ENCODE measurements around the gene BICRAL. TPM values are rescaled to one million over a fixed set of nuclear protein-coding genes. Genes with fewer than 3 reads are reported as not detected.

BICRAL gene
- total and polyA plus RNA-seq, 4 donors: 13.1 to 17.0 (median 13.9) TPM

DNA sequence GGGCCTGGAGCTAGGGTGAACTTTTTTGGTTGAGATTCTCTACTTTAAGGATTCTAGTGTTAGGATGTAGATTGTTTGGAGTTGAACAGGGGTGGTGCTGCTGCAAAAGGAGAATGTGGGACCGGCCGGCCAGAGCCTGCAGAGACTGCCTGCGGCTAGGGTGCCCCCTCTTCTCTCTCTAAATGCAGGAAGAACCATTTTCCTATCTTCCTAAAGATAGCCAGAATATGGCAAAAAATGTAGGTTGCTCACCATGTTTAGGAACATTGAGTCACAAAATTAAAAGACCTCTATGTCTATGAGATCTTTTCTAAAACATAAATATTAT is 39.5 kb downstream of the BICRAL start:
- no peaks in the 10 kb centered on the region for H3K9me3 ChIP-seq (ENCODE audit: control insufficient read depth, insufficient read depth, low read length)
- no peak overlapping the region for H3K27ac ChIP-seq (ENCODE audit: low read depth, low read length)

GRCh38 chr6:42821846-42822245 is 40.0 kb downstream of the BICRAL start:
- peaks cover 38% of the 10 kb centered on the region for H3K36me3 ChIP-seq (ENCODE audit: control insufficient read depth, insufficient read depth, low read length)
- no peaks in the 10 kb centered on the region for H3K9me3 ChIP-seq (ENCODE audit: control insufficient read depth, insufficient read depth, low read length)
- WGBS (ENCODE audit: insufficient coverage): no CpG with 5 or more reads among the region's 2 CpGs
- H3K4me1 ChIP-seq (ENCODE audit: control insufficient read depth, insufficient read depth, low read length): peaks cover 3% of the 10 kb centered on the region
- H3K4me3 ChIP-seq (ENCODE audit: low read depth, low read length): no peak overlapping the region
- DNase-seq (ENCODE audit: low read depth in 4 of 6, low spot score in 6 of 6): no peak
- H3K27me3 ChIP-seq (ENCODE audit: control insufficient read depth, insufficient read depth, low read length): no peaks in the 10 kb centered on the region
- no peak overlapping the region for H3K27ac ChIP-seq (ENCODE audit: low read depth, low read length)

More for the DNA sequence above, 39.5 kb downstream of the BICRAL start:
- 83% methylated on average over 1 of the region's 3 CpGs for WGBS (ENCODE audit: insufficient coverage)
- peaks cover 3% of the 10 kb centered on the region for H3K4me1 ChIP-seq (ENCODE audit: control insufficient read depth, insufficient read depth, low read length)
- H3K4me3 ChIP-seq (ENCODE audit: low read depth, low read length): no peak overlapping the region
- no peak for DNase-seq (ENCODE audit: low read depth in 4 of 6, low spot score in 6 of 6)
- H3K27me3 ChIP-seq (ENCODE audit: control insufficient read depth, insufficient read depth, low read length): no peaks in the 10 kb centered on the region
- H3K36me3 ChIP-seq (ENCODE audit: control insufficient read depth, insufficient read depth, low read length): peaks cover 34% of the 10 kb centered on the region

- no peak overlapping the region for H3K27ac ChIP-seq (ENCODE audit: low read depth, low read length)
Observed at GRCh38 chr6:42829561-42830092, 47.8 kb downstream of the BICRAL start.

GRCh38 chr6:42831237-42831636 is 49.4 kb downstream of the BICRAL start:
- 97% methylated on average over 2 of the region's 3 CpGs for WGBS (ENCODE audit: insufficient coverage)

More at GRCh38 chr6:42829561-42830092, 47.8 kb downstream of the BICRAL start:
- no peak for DNase-seq (ENCODE audit: low read depth in 4 of 6, low spot score in 6 of 6)
- H3K4me3 ChIP-seq (ENCODE audit: low read depth, low read length): no peak overlapping the region
- peaks cover 54% of the 10 kb centered on the region for H3K36me3 ChIP-seq (ENCODE audit: control insufficient read depth, insufficient read depth, low read length)
- H3K4me1 ChIP-seq (ENCODE audit: control insufficient read depth, insufficient read depth, low read length): no peaks in the 10 kb centered on the region
- no peaks in the 10 kb centered on the region for H3K9me3 ChIP-seq (ENCODE audit: control insufficient read depth, insufficient read depth, low read length)
- no peaks in the 10 kb centered on the region for H3K27me3 ChIP-seq (ENCODE audit: control insufficient read depth, insufficient read depth, low read length)
- 97% methylated on average over 7 of the region's 8 CpGs for WGBS (ENCODE audit: insufficient coverage)

DNA sequence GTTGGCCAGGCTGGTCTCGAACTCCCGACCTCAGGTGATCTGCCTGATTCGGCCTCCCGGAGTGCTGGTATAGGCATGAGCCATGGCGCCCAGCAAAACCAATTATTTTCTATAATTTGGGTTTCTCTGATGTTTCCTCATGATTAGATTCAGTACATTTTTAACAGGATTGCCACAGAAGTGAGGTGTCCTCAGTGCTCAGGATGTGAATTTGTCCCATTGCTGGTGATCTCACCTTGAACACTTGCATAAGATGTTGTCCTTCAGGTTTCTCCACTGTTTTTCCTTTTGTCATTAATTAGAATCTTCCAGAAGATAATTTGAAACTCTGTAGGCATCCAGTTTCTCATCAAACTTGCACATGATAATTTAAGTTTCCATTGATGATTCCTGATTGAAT is 52.2 kb downstream of the BICRAL start:
- Histone ChIP-seq H3K9me3 (ENCODE audit: control insufficient read depth, insufficient read depth, low read length) (no peaks in the 10 kb centered on the region), H3K4me1 (ENCODE audit: control insufficient read depth, insufficient read depth, low read length) (no peaks in the 10 kb centered on the region), H3K4me3 (ENCODE audit: low read depth, low read length) (no peak overlapping the region), H3K27me3 (ENCODE audit: control insufficient read depth, insufficient read depth, low read length) (no peaks in the 10 kb centered on the region), H3K36me3 (ENCODE audit: control insufficient read depth, insufficient read depth, low read length) (peaks cover 31% of the 10 kb centered on the region), H3K27ac (ENCODE audit: low read depth, low read length) (no peak overlapping the region)
- no CpG with 5 or more reads among the region's 5 CpGs for WGBS (ENCODE audit: insufficient coverage)
- no peak for DNase-seq (ENCODE audit: low read depth in 4 of 6, low spot score in 6 of 6)

More at GRCh38 chr6:42831237-42831636, 49.4 kb downstream of the BICRAL start:
- no peak for DNase-seq (ENCODE audit: low read depth in 4 of 6, low spot score in 6 of 6)
- Histone ChIP-seq H3K27ac (ENCODE audit: low read depth, low read length) (no peak overlapping the region), H3K4me3 (ENCODE audit: low read depth, low read length) (no peak overlapping the region), H3K9me3 (ENCODE audit: control insufficient read depth, insufficient read depth, low read length) (no peaks in the 10 kb centered on the region), H3K27me3 (ENCODE audit: control insufficient read depth, insufficient read depth, low read length) (no peaks in the 10 kb centered on the region), H3K36me3 (ENCODE audit: control insufficient read depth, insufficient read depth, low read length) (peaks cover 44% of the 10 kb centered on the region), H3K4me1 (ENCODE audit: control insufficient read depth, insufficient read depth, low read length) (no peaks in the 10 kb centered on the region)

- Histone ChIP-seq H3K36me3 (ENCODE audit: control insufficient read depth, insufficient read depth, low read length) (peaks cover 12% of the 10 kb centered on the region), H3K27ac (ENCODE audit: low read depth, low read length) (no peak overlapping the region), H3K4me3 (ENCODE audit: low read depth, low read length) (no peak overlapping the region), H3K4me1 (ENCODE audit: control insufficient read depth, insufficient read depth, low read length) (no peaks in the 10 kb centered on the region), H3K9me3 (ENCODE audit: control insufficient read depth, insufficient read depth, low read length) (no peaks in the 10 kb centered on the region), H3K27me3 (ENCODE audit: control insufficient read depth, insufficient read depth, low read length) (no peaks in the 10 kb centered on the region)
- DNase-seq (ENCODE audit: low read depth in 4 of 6, low spot score in 6 of 6): peak in 3 of 6 donors; percentile 12 to 90 (median 14)
- 57% methylated on average over 4 of the region's 6 CpGs for WGBS (ENCODE audit: insufficient coverage)
Observed at GRCh38 chr6:42841844-42842584, 60.2 kb downstream of the BICRAL start.

GRCh38 chr6:42845327-42845694 is 63.5 kb downstream of the BICRAL start:
- no peaks in the 10 kb centered on the region for H3K27me3 ChIP-seq (ENCODE audit: control insufficient read depth, insufficient read depth, low read length)
- no peak for DNase-seq (ENCODE audit: low read depth in 4 of 6, low spot score in 6 of 6)
- 94% methylated on average over 5 of the region's 6 CpGs for WGBS (ENCODE audit: insufficient coverage)

GRCh38 chr6:42846505-42846904 is 64.7 kb downstream of the BICRAL start:
- H3K4me3 ChIP-seq (ENCODE audit: low read depth, low read length): no peak overlapping the region
- no peak overlapping the region for H3K27ac ChIP-seq (ENCODE audit: low read depth, low read length)
- no peaks in the 10 kb centered on the region for H3K9me3 ChIP-seq (ENCODE audit: control insufficient read depth, insufficient read depth, low read length)
- H3K27me3 ChIP-seq (ENCODE audit: control insufficient read depth, insufficient read depth, low read length): no peaks in the 10 kb centered on the region
- peaks cover 12% of the 10 kb centered on the region for H3K36me3 ChIP-seq (ENCODE audit: control insufficient read depth, insufficient read depth, low read length)
- no peak for DNase-seq (ENCODE audit: low read depth in 4 of 6, low spot score in 6 of 6)
- WGBS (ENCODE audit: insufficient coverage): 70% methylated on average over 1 of the region's 2 CpGs
- no peaks in the 10 kb centered on the region for H3K4me1 ChIP-seq (ENCODE audit: control insufficient read depth, insufficient read depth, low read length)

More at GRCh38 chr6:42845327-42845694, 63.5 kb downstream of the BICRAL start:
- Histone ChIP-seq H3K9me3 (ENCODE audit: control insufficient read depth, insufficient read depth, low read length) (no peaks in the 10 kb centered on the region), H3K4me3 (ENCODE audit: low read depth, low read length) (no peak overlapping the region), H3K36me3 (ENCODE audit: control insufficient read depth, insufficient read depth, low read length) (peaks cover 12% of the 10 kb centered on the region), H3K27ac (ENCODE audit: low read depth, low read length) (no peak overlapping the region), H3K4me1 (ENCODE audit: control insufficient read depth, insufficient read depth, low read length) (no peaks in the 10 kb centered on the region)

DNA sequence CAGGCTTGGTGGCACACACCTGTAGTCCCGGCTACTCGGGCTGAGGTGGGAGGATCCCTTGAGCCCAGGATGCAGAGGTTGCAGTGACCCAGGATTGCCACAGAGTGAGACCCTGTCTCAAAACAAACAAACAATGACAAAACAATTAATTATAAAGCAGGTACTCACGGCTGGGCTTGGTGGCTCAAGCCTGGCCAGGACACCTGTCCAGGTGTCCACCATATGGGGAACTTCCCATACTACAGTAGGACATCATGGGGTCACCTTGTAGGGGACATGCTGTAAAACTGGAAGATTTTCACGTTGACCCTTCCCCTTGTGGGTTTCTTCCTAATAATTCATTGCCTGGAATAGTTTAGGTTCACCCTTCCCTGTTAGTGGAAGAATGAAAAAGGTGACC is 66.8 kb downstream of the BICRAL start:
- Histone ChIP-seq H3K27me3 (ENCODE audit: control insufficient read depth, insufficient read depth, low read length) (no peaks in the 10 kb centered on the region), H3K9me3 (ENCODE audit: control insufficient read depth, insufficient read depth, low read length) (no peaks in the 10 kb centered on the region), H3K4me3 (ENCODE audit: low read depth, low read length) (no peak overlapping the region), H3K4me1 (ENCODE audit: control insufficient read depth, insufficient read depth, low read length) (no peaks in the 10 kb centered on the region), H3K27ac (ENCODE audit: low read depth, low read length) (no peak overlapping the region), H3K36me3 (ENCODE audit: control insufficient read depth, insufficient read depth, low read length) (peaks cover 24% of the 10 kb centered on the region)
- 93% methylated on average over 3 of the region's 4 CpGs for WGBS (ENCODE audit: insufficient coverage)
- DNase-seq (ENCODE audit: low read depth in 4 of 6, low spot score in 6 of 6): no peak

- Histone ChIP-seq H3K4me1 (ENCODE audit: control insufficient read depth, insufficient read depth, low read length) (no peaks in the 10 kb centered on the region), H3K36me3 (ENCODE audit: control insufficient read depth, insufficient read depth, low read length) (peaks cover 33% of the 10 kb centered on the region), H3K27me3 (ENCODE audit: control insufficient read depth, insufficient read depth, low read length) (no peaks in the 10 kb centered on the region), H3K4me3 (ENCODE audit: low read depth, low read length) (no peak overlapping the region), H3K27ac (ENCODE audit: low read depth, low read length) (no peak overlapping the region), H3K9me3 (ENCODE audit: control insufficient read depth, insufficient read depth, low read length) (no peaks in the 10 kb centered on the region)
- WGBS (ENCODE audit: insufficient coverage): no CpG with 5 or more reads among the region's 2 CpGs
- DNase-seq (ENCODE audit: low read depth in 4 of 6, low spot score in 6 of 6): no peak
Observed at GRCh38 chr6:42851599-42851998, 69.7 kb downstream of the BICRAL start.

All from spinal cord (tissue), 10 donors.